T1000 (cell line): Measurements from ENCODE around the gene CHD1.
A peak's percentile ranks its signal among the peaks of the same experiment; 100 is the strongest.
"Not testable (repeated sequence)": the region's sequence is repeated elsewhere in the genome, so short reads cannot be mapped to it uniquely, and the experiment has no call there.

Experiments
- DNase-seq: peaks from one replicate; lab custom pipeline; 2025; ENCODE audit warnings: mixed read lengths; lab: John Stamatoyannopoulos, UW

CHD1 gene

GRCh38 chr5:98928873-98929709 is at the start of gene CHD1:
Gene CHD1, minus strand, starts transcription at chr5:98929007. Its CDS starts 2,621 bp downstream, at chr5:98926386.
- peak; percentile 90 for DNase-seq

- no peak for DNase-seq
Measured at GRCh38 chr5:98978528-98978927, 49.7 kb upstream of the CHD1 start.

- no peak for DNase-seq
Measured at GRCh38 chr5:98977723-98978122, 48.9 kb upstream of the CHD1 start.

GRCh38 chr5:98975682-98976407 is 47.0 kb upstream of the CHD1 start:
- no peak for DNase-seq

- no peak for DNase-seq
Measured at GRCh38 chr5:98975223-98975622, 46.4 kb upstream of the CHD1 start.

GRCh38 chr5:98969400-98969799 is 40.6 kb upstream of the CHD1 start:
- DNase-seq, result no peak

GRCh38 chr5:98968056-98968564 is 39.3 kb upstream of the CHD1 start:
- DNase-seq, result no peak

GRCh38 chr5:98965226-98965625 is 36.4 kb upstream of the CHD1 start:
- no peak for DNase-seq

- no peak for DNase-seq
Measured at GRCh38 chr5:98964621-98965020, 35.8 kb upstream of the CHD1 start.

GRCh38 chr5:98963019-98963418 is 34.2 kb upstream of the CHD1 start:
- no peak for DNase-seq

GRCh38 chr5:98962587-98962986 is 33.8 kb upstream of the CHD1 start:
- DNase-seq, result no peak

GRCh38 chr5:98961665-98962344 is 33.0 kb upstream of the CHD1 start:
- DNase-seq, result no peak

- DNase-seq, result no peak
Measured at GRCh38 chr5:98957307-98957706, 28.5 kb upstream of the CHD1 start.

GRCh38 chr5:98955888-98956287 is 27.1 kb upstream of the CHD1 start:
- not testable (repeated sequence) for DNase-seq

- not testable (repeated sequence) for DNase-seq
Measured at GRCh38 chr5:98955471-98955870, 26.7 kb upstream of the CHD1 start.

- DNase-seq, result no peak
Measured at GRCh38 chr5:98954392-98955028, 25.7 kb upstream of the CHD1 start.

- no peak for DNase-seq
Measured at GRCh38 chr5:98942847-98943246, 14.0 kb upstream of the CHD1 start.

- DNase-seq, result no peak
Measured at GRCh38 chr5:98941131-98941883, 12.5 kb upstream of the CHD1 start.

- no peak for DNase-seq
Measured at GRCh38 chr5:98940581-98940980, 11.8 kb upstream of the CHD1 start.

- no peak for DNase-seq
Measured at GRCh38 chr5:98938464-98938863, 9.7 kb upstream of the CHD1 start.
